GM12892 (cell line): Measurements from ENCODE around the gene ARF6.

Experiments used
- POLR2A ChIP-seq: IDR thresholded peaks from 2 replicates; pipeline ENCODE4 v1.6.1; 2011; ENCODE audit warnings: low read depth, low read length, control low read depth
- POLR2AphosphoS5 ChIP-seq: IDR thresholded peaks from 2 replicates; pipeline ENCODE4 v1.6.1; 2011; ENCODE audit warnings: low read depth, low read length, control low read depth
- TAF1 ChIP-seq: IDR thresholded peaks from 2 replicates; pipeline ENCODE4 v1.6.1; 2011; ENCODE audit warnings: low read depth, mild to moderate bottlenecking, control low read depth, low read length, borderline replicate concordance

DNA sequence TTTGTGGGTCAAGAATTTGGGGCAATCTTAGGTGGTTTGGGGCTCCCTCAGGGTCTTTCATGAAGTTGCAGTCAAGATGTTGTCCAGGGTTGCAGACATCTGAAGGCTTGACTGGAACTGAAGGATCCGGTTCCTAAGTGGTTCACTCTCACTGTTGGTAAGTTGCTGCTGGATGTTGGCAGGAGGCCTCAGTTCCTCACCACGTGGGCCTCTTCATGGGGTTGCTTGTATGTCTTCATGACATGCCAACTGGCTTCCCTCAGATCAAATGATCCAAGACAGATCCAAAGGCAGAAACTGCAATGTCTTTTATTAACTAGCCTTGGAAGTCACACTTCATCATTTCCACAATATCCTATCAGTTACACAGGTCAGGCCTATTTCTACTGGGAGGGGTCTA, 49.2 kb downstream of the ARF6 start:
- TF ChIP-seq POLR2AphosphoS5 (no peak), POLR2A (no peak), TAF1 (no peak)
